ENCODE measurements around the gene RALBP1. TPM values are rescaled to one million over a fixed set of nuclear protein-coding genes. Genes with fewer than 3 reads are reported as not detected.

RALBP1 gene
- polyA plus RNA-seq, 1 donor from 2014 or later: 30.0 TPM

DNA sequence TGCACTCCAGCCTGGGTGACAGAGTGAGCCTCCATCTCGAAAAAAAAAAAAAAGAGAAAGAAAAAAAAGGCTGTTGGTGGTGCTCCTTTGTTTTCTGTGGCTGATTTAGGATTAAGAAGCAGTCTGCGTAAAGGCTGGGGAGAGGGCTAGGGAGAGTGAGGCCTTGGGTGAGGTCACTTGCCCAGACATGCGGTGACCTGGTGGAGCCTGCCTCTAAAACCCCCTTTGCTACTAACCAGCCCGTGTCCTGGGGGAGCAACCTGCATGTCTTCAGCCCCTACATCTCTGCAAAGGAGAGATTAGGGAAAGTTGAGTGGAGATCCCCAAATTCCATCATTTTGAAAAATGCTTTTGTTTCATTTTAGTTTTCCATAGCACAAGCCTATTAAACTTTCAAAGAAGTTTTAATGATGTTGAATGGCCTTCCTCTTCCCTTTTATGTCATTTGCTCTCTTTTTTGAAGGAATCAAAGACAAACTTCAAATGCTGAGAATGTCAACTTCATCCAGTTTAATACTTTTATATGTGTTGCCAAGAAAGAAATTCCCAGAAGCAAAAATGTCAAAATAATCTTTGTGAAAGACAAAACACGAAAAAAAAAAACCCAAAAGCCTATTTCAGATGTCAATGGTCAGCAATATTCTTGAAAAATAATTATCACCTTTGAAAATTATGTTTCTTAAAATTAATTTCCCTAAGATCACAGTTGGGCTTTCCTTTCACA is 38.9 kb upstream of the RALBP1 start:
- Histone ChIP-seq H4K20me1 (ENCODE audit: insufficient read depth) (no peaks in the 10 kb centered on the region), H2AFZ (ENCODE audit: low read depth, low read length) (no peak overlapping the region), H3K9me2 (ENCODE audit: insufficient read depth, low read length) (no peaks in the 10 kb centered on the region), H3K79me2 (replicated peaks; ENCODE audit: insufficient read depth, low read length) (no peaks in the 10 kb centered on the region), H3K4me2 (ENCODE audit: low read length) (no peak overlapping the region), H3F3A (ENCODE audit: insufficient read depth, low read length, poor library complexity, severe bottlenecking) (no peaks in the 10 kb centered on the region), H3K9me3 (ENCODE audit: low read length) (no peaks in the 10 kb centered on the region), H3K4me3 (ENCODE audit: low read length) (no peak overlapping the region), H3K27me3 (ENCODE audit: insufficient read depth, low read depth, low read length) (no peaks in the 10 kb centered on the region), H3K36me3 (ENCODE audit: insufficient read depth, low read length) (no peaks in the 10 kb centered on the region), H3K9ac (ENCODE audit: low read length) (no peak overlapping the region), H3K27ac (ENCODE audit: low read length) (no peak overlapping the region)
- TF ChIP-seq EZH2 (IDR thresholded peaks at IDR 0.05; ENCODE audit: borderline replicate concordance, insufficient read depth, low read length, poor library complexity, severe bottlenecking) (no peak), POLR2AphosphoS5 (IDR thresholded peaks at IDR 0.05) (no peak), MXI1 (conservative IDR thresholded peaks at IDR 0.05; ENCODE audit: poor library complexity, severe bottlenecking) (no peak), RAD21 (conservative IDR thresholded peaks at IDR 0.05) (no peak), TAF1 (IDR thresholded peaks at IDR 0.05; ENCODE audit: low read depth) (no peak), EP300 (conservative IDR thresholded peaks at IDR 0.05; ENCODE audit: poor library complexity, severe bottlenecking) (no peak), SMC3 (conservative IDR thresholded peaks at IDR 0.05; ENCODE audit: poor library complexity) (no peak)
- TF ChIP-seq, protein P1, sequence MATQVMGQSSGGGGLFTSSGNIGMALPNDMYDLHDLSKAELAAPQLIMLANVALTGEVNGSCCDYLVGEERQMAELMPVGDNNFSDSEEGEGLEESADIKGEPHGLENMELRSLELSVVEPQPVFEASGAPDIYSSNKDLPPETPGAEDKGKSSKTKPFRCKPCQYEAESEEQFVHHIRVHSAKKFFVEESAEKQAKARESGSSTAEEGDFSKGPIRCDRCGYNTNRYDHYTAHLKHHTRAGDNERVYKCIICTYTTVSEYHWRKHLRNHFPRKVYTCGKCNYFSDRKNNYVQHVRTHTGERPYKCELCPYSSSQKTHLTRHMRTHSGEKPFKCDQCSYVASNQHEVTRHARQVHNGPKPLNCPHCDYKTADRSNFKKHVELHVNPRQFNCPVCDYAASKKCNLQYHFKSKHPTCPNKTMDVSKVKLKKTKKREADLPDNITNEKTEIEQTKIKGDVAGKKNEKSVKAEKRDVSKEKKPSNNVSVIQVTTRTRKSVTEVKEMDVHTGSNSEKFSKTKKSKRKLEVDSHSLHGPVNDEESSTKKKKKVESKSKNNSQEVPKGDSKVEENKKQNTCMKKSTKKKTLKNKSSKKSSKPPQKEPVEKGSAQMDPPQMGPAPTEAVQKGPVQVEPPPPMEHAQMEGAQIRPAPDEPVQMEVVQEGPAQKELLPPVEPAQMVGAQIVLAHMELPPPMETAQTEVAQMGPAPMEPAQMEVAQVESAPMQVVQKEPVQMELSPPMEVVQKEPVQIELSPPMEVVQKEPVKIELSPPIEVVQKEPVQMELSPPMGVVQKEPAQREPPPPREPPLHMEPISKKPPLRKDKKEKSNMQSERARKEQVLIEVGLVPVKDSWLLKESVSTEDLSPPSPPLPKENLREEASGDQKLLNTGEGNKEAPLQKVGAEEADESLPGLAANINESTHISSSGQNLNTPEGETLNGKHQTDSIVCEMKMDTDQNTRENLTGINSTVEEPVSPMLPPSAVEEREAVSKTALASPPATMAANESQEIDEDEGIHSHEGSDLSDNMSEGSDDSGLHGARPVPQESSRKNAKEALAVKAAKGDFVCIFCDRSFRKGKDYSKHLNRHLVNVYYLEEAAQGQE (IDR thresholded peaks at IDR 0.05; ENCODE audit: borderline replicate concordance): no peak
- TF ChIP-seq, protein P2, sequence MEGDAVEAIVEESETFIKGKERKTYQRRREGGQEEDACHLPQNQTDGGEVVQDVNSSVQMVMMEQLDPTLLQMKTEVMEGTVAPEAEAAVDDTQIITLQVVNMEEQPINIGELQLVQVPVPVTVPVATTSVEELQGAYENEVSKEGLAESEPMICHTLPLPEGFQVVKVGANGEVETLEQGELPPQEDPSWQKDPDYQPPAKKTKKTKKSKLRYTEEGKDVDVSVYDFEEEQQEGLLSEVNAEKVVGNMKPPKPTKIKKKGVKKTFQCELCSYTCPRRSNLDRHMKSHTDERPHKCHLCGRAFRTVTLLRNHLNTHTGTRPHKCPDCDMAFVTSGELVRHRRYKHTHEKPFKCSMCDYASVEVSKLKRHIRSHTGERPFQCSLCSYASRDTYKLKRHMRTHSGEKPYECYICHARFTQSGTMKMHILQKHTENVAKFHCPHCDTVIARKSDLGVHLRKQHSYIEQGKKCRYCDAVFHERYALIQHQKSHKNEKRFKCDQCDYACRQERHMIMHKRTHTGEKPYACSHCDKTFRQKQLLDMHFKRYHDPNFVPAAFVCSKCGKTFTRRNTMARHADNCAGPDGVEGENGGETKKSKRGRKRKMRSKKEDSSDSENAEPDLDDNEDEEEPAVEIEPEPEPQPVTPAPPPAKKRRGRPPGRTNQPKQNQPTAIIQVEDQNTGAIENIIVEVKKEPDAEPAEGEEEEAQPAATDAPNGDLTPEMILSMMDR (IDR thresholded peaks at IDR 0.05; ENCODE audit: poor library complexity, severe bottlenecking): no peak

- no peaks in the 10 kb centered on the region for H4K20me1 ChIP-seq (ENCODE audit: insufficient read depth)
- H3K36me3 ChIP-seq (ENCODE audit: insufficient read depth, low read length): no peaks in the 10 kb centered on the region
- H3K9me2 ChIP-seq (ENCODE audit: insufficient read depth, low read length): no peaks in the 10 kb centered on the region
- no peak overlapping the region for H3K4me3 ChIP-seq (ENCODE audit: low read length)
- no peak overlapping the region for H3K27ac ChIP-seq (ENCODE audit: low read length)
- no peaks in the 10 kb centered on the region for H3K9me3 ChIP-seq (ENCODE audit: low read length)
- no peak overlapping the region for H3K4me2 ChIP-seq (ENCODE audit: low read length)
- no peak for TF ChIP-seq MXI1 (conservative IDR thresholded peaks at IDR 0.05; ENCODE audit: poor library complexity, severe bottlenecking)
- no peak for TF ChIP-seq POLR2AphosphoS5 (IDR thresholded peaks at IDR 0.05)
- TF ChIP-seq, protein P1 (IDR thresholded peaks at IDR 0.05; ENCODE audit: borderline replicate concordance): no peak
- TF ChIP-seq SMC3 (conservative IDR thresholded peaks at IDR 0.05; ENCODE audit: poor library complexity): no peak
- TF ChIP-seq TAF1 (IDR thresholded peaks at IDR 0.05; ENCODE audit: low read depth): no peak
- TF ChIP-seq RAD21 (conservative IDR thresholded peaks at IDR 0.05): no peak
- TF ChIP-seq EP300 (conservative IDR thresholded peaks at IDR 0.05; ENCODE audit: poor library complexity, severe bottlenecking): no peak
- TF ChIP-seq EZH2 (IDR thresholded peaks at IDR 0.05; ENCODE audit: borderline replicate concordance, insufficient read depth, low read length, poor library complexity, severe bottlenecking): no peak
- TF ChIP-seq, protein P2 (IDR thresholded peaks at IDR 0.05; ENCODE audit: poor library complexity, severe bottlenecking): no peak
- no peak overlapping the region for H2AFZ ChIP-seq (ENCODE audit: low read depth, low read length)
- no peaks in the 10 kb centered on the region for H3K79me2 ChIP-seq (replicated peaks; ENCODE audit: insufficient read depth, low read length)
- no peak overlapping the region for H3K9ac ChIP-seq (ENCODE audit: low read length)
- no peaks in the 10 kb centered on the region for H3F3A ChIP-seq (ENCODE audit: insufficient read depth, low read length, poor library complexity, severe bottlenecking)
- no peaks in the 10 kb centered on the region for H3K27me3 ChIP-seq (ENCODE audit: insufficient read depth, low read depth, low read length)
Observed at GRCh38 chr18:9437021-9437437, 38.3 kb upstream of the RALBP1 start.
